ES-I3 (cell line): Measurements from ENCODE around the gene TBC1D10B.
"Not testable (repeated sequence)": the region's sequence is repeated elsewhere in the genome, so short reads cannot be mapped to it uniquely, and the experiment has no call there.

Experiments
- H3K36me3 ChIP-seq: 2 replicates; pipeline ENCODE4 v1.6.1; 2013; ENCODE audit warnings: mild to moderate bottlenecking, low read length, control low read depth, moderate library complexity; ENCODE audit not compliant: insufficient read depth
- H3K4me1 ChIP-seq: 2 replicates; pipeline ENCODE4 v1.6.1; 2013; ENCODE audit warnings: mild to moderate bottlenecking, control low read depth, low read length; ENCODE audit not compliant: insufficient read depth
- H3K9ac ChIP-seq: 2 replicates; pipeline ENCODE4 v1.6.1; 2013; ENCODE audit warnings: low read depth, mild to moderate bottlenecking, low read length, moderate library complexity
- H3K9me3 ChIP-seq: 2 replicates; pipeline ENCODE4 v1.6.1; 2013; ENCODE audit warnings: mild to moderate bottlenecking, low read length, moderate library complexity; ENCODE audit not compliant: control insufficient read depth, insufficient read depth

TBC1D10B gene

DNA sequence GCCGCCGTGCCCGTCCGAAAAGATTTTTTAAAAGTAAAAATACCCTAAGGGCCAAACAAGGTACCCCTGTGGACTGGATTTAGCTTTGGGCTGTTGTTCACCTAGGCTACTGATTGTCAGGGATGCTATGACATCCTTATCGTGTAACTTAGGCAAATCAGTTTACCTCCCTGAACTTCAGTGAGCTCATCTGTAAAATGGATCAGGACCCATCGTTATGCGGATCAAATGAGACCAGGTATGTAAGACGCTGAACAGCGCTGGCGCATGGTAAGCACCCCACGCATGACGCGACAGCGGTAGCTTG lies 36.5 kb upstream of the TBC1D10B start:
- H3K9me3 ChIP-seq, result no peaks in the 10 kb centered on the region
- peak overlapping the region; percentile 83 for H3K9ac ChIP-seq
- H3K4me1 ChIP-seq, result 0 out of 2 replicates have a peak, but pooled peaks cover 3% of the 10 kb centered on the region
- 0 out of 2 replicates have a peak, but pooled peaks cover 5% of the 10 kb centered on the region for H3K36me3 ChIP-seq

DNA sequence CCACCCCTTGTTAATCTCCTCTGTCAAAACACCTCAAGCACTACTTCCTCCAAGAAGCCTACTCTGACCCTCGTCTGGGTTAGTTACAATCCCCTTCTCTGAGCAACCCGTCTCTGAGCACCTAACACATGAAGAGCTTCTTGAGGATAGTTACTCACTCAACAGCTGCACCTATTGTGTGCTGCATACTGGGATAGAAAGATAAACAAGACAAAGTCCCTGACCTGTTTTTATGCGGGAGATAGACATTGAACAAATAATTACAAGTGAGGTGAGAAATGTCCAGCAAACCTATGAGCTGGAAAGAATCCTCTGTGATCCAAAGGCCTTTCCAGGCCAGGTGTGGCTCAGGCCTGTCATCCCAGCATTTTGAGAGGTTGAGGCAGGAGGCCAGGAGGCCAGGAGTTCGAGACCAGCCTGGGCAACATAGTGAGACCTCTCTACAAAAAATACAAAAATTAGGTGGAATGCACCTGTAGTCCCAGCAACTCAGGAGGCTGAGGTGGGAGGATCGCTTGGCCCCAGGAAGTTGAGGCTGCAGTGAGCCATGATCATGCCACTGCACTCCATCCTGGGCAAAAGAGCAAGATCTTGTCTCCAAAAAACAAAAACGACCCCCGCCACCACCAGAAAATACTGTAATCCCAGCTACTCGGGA lies 31.6 kb upstream of the TBC1D10B start:
- H3K9ac ChIP-seq, result no peak overlapping the region
- H3K4me1 ChIP-seq, result peaks cover 11% of the 10 kb centered on the region
- H3K36me3 ChIP-seq, result no peaks in the 10 kb centered on the region
- H3K9me3 ChIP-seq, result no peaks in the 10 kb centered on the region

DNA sequence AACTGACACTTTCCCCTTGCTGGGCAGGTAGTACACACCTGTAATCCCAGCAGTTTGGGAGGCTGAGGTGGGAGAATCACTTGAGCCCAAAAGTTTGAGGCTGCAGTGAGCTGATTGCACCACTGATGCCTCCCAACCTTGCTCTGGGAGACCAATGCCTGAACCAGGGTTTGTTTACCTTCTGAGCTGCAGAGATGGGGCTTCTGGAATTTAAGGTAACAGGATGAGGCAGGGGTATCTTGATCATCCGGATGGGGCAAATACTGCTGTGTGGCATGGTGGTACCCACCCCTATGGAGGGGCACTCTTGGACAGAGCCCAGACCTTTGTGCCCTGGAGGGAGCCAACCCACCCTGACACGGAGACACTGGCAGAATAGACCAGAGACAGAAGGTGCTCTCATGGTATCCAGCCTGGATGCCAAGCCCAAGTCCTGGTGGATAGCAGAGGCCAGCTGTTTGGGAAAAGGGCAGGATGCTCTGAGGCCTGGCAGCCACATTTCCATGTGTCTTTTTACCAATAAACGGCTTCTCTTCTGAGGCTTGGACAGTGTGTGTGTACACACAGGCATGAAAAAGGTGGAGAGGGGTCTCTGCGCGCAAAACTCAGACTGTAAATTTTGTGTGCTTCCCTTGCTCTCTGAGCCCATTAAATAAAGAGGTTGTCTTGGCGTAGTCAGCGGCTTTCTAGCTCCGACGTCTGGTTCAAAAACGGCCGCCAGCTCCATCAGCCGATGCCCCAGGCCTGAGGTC lies 29.3 kb upstream of the TBC1D10B start:
- no peaks in the 10 kb centered on the region for H3K9me3 ChIP-seq
- peaks cover 11% of the 10 kb centered on the region for H3K4me1 ChIP-seq
- H3K9ac ChIP-seq, result peak overlapping the region; percentile 79
- no peaks in the 10 kb centered on the region for H3K36me3 ChIP-seq

DNA sequence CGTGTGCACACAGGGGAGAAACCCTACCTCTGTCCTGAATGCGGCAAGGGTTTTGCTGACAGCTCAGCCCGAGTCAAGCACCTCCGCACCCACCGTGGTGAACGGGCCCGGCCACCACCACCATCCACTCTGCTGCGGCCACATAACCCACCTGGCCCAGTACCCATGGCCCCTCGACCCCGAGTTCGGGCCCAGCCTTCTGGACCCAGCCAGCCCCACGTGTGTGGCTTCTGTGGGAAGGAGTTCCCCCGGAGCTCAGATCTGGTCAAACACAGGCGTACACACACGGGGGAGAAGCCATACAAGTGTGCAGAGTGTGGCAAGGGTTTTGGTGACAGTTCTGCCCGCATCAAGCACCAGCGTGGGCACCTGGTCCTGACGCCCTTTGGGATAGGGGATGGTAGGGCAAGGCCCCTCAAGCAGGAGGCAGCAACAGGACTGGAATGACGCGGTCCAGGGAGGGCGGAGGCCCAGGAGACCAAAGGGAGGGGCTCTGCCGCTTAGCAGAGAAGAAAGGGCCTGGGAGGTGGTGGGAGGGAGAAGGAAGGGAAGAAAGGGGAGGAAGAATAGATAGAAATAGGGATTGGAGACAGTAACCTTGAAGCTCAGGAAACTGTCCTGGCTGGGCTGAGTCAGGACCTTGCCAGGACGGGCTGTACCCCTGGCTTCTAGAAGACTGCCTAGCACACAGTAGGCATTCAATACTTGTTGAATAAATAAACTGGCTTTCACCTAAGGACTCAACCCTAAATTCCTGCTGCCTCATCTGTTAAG lies 28.6 kb upstream of the TBC1D10B start:
- H3K9ac ChIP-seq, result no peak overlapping the region
- no peaks in the 10 kb centered on the region for H3K36me3 ChIP-seq
- peaks cover 15% of the 10 kb centered on the region for H3K4me1 ChIP-seq
- no peaks in the 10 kb centered on the region for H3K9me3 ChIP-seq

DNA sequence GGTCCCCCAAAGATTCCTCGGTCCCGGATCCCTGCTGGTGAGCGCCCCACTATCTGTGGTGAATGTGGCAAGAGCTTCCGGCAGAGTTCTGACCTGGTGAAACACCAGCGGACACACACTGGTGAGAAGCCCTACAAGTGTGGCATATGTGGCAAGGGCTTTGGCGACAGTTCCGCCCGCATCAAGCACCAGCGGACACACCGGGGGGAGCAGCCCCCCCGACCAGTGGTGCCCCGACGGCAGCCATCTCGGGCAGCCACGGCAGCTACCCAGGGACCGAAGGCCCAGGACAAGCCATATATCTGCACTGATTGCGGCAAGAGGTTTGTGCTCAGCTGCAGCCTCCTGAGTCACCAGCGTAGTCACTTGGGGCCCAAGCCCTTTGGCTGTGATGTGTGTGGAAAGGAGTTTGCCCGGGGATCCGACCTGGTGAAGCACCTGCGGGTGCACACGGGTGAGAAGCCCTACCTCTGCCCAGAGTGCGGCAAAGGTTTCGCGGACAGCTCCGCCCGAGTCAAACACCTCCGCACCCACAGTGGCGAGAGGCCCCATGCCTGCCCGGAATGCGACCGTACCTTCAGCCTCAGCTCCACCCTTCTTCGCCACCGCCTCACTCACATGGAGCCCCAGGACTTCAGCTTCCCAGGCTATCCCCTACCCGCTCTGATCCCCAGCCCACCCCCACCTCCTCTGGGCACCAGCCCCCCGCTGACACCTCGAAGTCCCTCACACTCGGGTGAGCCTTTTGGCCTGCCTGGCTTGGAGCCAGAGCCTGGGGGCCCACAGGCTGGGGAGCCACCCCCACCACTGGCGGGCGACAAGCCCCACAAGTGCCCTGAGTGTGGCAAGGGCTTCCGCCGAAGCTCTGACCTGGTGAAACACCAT lies 27.7 kb upstream of the TBC1D10B start:
- H3K4me1 ChIP-seq, result peaks cover 15% of the 10 kb centered on the region
- no peak overlapping the region for H3K9ac ChIP-seq
- H3K36me3 ChIP-seq, result no peaks in the 10 kb centered on the region
- no peaks in the 10 kb centered on the region for H3K9me3 ChIP-seq

DNA sequence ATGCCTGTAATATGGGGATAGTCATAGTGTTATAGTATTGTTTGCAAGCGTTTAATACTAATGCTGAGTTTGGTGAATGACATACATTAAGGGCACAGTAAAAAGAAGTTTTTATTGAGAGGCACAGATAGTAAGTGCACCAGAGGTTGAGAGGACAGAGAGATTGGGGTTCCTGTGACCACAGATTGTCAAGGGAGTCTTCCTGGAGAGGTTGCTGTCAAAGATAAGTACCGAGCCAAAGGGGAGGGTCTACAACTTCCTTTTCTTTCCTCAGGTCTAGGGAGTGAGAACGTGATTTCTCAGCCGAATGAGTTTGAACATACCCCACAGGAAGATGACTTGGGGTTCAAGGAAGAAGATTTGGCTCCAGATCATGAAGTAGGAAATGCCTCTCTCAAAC lies 26.8 kb upstream of the TBC1D10B start:
- Histone ChIP-seq H3K9me3 (no peaks in the 10 kb centered on the region), H3K4me1 (peaks cover 15% of the 10 kb centered on the region), H3K9ac (no peak overlapping the region), H3K36me3 (no peaks in the 10 kb centered on the region)

DNA sequence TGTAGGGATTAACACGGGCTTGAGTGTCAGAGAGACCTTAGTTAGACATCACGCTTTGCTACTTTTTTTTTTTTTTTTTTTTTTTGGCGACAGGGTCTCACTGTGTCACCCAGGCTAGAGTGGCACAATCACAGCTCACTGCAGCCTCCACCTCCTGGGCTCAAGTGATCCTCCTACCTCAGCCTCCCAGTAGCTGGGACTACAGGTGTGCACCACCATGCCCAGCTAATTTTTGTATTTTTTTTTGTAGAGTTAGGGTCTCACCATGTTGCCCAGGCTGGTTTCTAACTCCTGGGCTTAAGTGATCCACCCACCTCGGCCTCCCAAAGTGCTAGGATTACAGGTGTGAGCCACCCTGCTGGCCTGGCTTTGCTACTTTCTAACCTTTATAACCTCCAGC lies 26.3 kb upstream of the TBC1D10B start:
- H3K4me1 ChIP-seq, result peaks cover 15% of the 10 kb centered on the region
- H3K36me3 ChIP-seq, H3K9me3 ChIP-seq, H3K9ac ChIP-seq: not testable (repeated sequence)

DNA sequence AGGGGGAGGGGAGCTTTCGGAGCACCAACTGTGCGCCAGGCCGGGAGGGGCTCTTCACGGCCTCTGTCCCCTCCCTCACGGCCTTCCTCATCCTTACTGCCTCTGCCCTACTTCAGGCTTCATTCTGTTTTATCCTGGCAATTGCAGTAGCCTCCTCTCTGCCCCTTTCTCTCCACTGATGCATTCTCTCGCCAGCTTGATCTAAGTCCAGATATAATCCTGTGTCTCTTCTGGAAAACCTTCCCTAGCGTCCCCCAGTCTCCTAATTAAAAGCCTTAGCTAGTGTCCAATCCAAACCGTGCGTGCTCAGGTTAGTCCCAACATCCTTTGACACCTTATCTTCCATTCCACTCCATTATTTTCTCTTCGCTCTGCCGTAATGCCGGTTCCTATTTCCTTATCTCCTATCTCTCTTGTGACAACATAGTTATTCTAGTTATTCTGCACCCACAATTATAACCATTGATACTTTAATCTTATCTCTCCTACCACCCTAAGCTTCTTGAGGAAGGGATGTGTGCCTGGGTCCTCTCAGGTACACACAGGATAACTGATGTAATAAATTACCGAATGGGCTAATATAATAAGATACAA lies 25.8 kb upstream of the TBC1D10B start:
- H3K36me3 ChIP-seq, result no peaks in the 10 kb centered on the region
- no peaks in the 10 kb centered on the region for H3K9me3 ChIP-seq
- peak overlapping the region; percentile 74 for H3K9ac ChIP-seq
- peaks cover 15% of the 10 kb centered on the region for H3K4me1 ChIP-seq

DNA sequence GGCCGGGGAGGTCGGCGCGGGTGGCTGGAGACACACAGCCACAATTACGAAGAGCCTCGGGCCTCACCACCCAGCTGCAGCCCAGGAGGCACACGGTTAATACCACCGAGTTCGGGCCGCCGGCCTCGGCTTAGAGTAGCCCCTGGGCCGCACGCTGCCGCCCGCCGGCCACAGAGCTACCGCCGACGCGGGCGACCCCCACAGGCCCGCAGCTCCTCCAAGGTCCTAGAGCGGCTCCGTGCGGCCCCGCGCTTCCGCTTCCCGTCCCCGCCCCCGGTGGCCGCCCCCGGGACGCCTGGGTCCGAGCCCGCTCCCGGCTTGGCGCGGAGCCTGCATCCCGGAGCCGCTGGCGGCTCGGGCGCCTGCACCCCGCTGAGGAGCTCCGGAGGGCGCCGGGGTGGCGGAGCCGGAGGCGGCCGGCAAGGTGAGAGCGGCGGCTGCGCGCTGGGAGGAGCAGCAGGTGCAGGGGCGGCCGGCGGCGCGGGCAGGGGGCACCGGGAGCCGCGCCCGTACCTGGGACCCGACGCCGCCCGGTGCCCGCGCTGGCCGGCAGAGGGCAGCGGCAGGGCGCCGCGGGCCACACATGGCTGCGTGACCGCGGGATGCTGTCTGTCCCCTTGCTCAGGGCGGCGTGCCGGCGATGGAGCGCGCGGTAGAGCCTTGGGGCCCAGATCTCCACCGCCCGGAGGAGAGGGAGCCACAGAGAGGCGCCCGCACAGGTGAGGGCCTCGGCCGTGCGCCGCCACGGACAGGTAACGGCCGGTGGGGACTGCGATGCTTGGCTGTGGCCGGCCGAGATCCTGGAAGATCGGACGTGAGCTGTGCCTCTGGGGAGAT lies 25.1 kb upstream of the TBC1D10B start, which contains the start of gene ZNF48:
ZNF48 (plus strand) TSS at position 266 of the 837 bp plus-strand sequence; CDS start at position 641, 375 bp downstream.
- H3K4me1 ChIP-seq, result peaks cover 15% of the 10 kb centered on the region
- no peaks in the 10 kb centered on the region for H3K36me3 ChIP-seq
- no peaks in the 10 kb centered on the region for H3K9me3 ChIP-seq
- peak within 1 kb of the TSS; percentile 91 for H3K9ac ChIP-seq

DNA sequence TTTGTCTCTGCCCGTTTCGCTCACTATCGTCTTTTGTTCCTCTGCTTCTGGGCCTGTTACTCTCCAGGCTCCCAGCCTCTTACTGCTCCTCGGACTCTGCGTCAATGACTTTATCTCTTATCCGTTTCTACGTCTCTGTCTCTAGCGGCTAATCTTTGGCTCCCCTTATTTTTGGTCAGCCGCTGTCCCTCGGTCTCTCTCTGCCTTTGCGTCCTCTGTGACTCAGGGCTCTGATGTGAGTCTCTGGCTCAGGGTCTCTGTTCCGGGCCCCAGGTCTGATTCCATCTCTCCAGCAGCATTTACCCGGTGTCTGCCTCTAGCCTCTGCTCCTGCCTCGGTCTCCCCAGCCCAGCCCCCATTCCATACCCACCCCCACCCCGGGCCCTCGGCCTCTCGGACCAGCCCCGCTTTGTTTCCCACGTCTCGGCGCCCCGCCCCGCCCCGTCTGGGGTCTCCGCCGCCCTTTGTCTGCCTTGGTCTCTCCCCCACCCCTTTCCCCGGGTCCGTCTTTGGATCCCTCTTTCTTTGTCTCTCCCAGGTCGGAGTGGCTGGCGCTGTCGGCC lies 24.4 kb upstream of the TBC1D10B start:
- Histone ChIP-seq H3K9me3 (no peaks in the 10 kb centered on the region), H3K36me3 (no peaks in the 10 kb centered on the region), H3K4me1 (peaks cover 13% of the 10 kb centered on the region), H3K9ac (peak overlapping the region; percentile 91)

DNA sequence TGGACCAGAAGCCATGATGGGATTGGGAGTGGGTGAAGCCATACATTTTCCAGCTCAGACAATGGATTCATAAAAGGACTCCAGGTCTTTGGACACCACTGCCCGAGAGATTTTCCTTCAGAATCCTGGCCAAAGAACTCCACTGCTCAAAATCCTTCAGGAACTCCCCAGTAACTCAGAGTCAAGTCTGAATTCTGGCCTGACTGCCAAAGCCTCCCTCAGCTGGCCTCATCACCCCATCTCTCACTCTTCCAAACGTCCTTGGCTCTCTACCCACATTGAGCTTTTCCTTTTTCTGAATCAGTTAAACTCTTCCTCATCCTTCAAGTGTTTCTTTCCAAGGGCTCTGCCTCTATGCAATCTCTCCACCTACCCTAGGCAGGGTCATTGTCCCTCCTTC lies 13.2 kb upstream of the TBC1D10B start:
- H3K4me1 ChIP-seq, result peaks cover 7% of the 10 kb centered on the region
- H3K9me3 ChIP-seq, result no peaks in the 10 kb centered on the region
- H3K9ac ChIP-seq, result no peak overlapping the region
- H3K36me3 ChIP-seq, result no peaks in the 10 kb centered on the region

DNA sequence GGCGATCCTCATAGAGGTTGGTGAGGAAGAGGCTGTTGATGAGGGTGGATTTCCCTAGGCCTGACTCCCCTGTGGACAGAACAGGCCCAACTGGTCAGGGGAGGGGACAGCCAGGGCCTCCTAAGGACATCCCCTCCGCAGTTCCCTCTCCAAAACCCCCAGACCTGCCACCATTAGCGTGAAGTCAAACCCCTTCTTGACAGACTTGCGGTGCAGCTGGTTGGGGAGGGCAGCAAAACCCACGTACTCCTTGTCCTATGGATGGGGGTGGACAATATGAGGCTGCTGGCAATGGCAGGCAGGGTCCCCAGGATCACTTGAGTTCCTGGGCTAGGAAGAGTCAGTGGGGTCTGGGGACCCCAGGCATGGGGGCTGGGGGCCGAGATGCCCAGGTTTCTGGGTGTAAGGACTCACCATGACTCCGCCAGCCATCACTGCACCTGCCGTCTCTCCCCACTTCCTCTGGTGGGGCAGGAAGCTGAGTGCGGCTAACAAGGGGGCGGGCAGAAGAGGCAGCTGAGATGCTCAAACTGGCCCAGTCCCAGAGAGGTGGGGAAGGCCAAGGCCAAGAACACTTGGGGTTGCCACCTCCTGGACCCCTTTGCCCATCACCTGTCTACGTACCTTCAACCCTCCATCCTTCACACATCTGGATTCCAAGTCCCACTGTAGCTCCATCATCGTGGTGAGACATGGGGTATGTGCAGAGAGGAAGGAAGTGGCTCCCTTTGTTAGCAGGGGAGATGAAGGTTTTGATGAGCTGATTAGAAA lies 12.0 kb upstream of the TBC1D10B start, which contains the start of gene SEPTIN1:
SEPTIN1 (minus strand) TSS at position 451 of the 771 bp plus-strand sequence; CDS start at position 432, 19 bp downstream.
- H3K36me3 ChIP-seq, result no peaks in the 10 kb centered on the region
- H3K4me1 ChIP-seq, result peaks cover 7% of the 10 kb centered on the region
- H3K9me3 ChIP-seq, result no peaks in the 10 kb centered on the region
- H3K9ac ChIP-seq, result no peak within 1 kb of the TSS
